MG63 (cell line): ENCODE results near the gene RBM19. TPM values are rescaled to one million over a fixed set of nuclear protein-coding genes. Genes with fewer than 3 reads are reported as not detected.

Source experiments
- DNase-seq: peaks from one replicate; pipeline ENCODE4 v3.0.0-alpha.2; 2020
- H3K27me3 ChIP-seq: fragments of 250-450 bp; sonication (Bioruptor Pico); 2 replicates; pipeline ENCODE4 v1.5.1; 2020; ENCODE audit warnings: mild to moderate bottlenecking, moderate library complexity
- H3K36me3 ChIP-seq: fragments of 250-450 bp; sonication (Bioruptor Pico); 2 replicates; pipeline ENCODE4 v1.5.1; 2020; ENCODE audit warnings: mild to moderate bottlenecking, moderate library complexity
- H3K4me3 ChIP-seq: fragments of 250-450 bp; sonication (Bioruptor Pico); 2 replicates; pipeline ENCODE4 v1.5.1; 2020; ENCODE audit warnings: mild to moderate bottlenecking, moderate library complexity
- H3K9me3 ChIP-seq: fragments of 250-450 bp; sonication (Bioruptor Pico); 2 replicates; pipeline ENCODE4 v1.5.1; 2020; ENCODE audit warnings: mild to moderate bottlenecking, moderate library complexity
- total RNA-seq: library from RNA; depleted of rRNA; stranded (reverse); fragments of >200 nt; shearing (Covaris generic); gene quantifications from 2 replicates; pipeline ENCODE4 v1.2.3, GENCODE V29; 2014; ENCODE audit warnings: low replicate concordance

The RBM19 gene
- total RNA-seq, 1 experiment from 2014 or later: 17.8 TPM

GRCh38 chr12:113808095-113808951, 157.8 kb downstream of the RBM19 start:
- no peak for DNase-seq

GRCh38 chr12:113805673-113806072, 160.5 kb downstream of the RBM19 start:
- H3K36me3 ChIP-seq: no peaks in the 10 kb centered on the region
- no peaks in the 10 kb centered on the region for H3K9me3 ChIP-seq
- no peak for DNase-seq
- H3K4me3 ChIP-seq: no peak overlapping the region
- no peaks in the 10 kb centered on the region for H3K27me3 ChIP-seq

More at GRCh38 chr12:113808095-113808951, 157.8 kb downstream of the RBM19 start:
- Histone ChIP-seq H3K27me3 (no peaks in the 10 kb centered on the region), H3K36me3 (no peaks in the 10 kb centered on the region), H3K9me3 (no peaks in the 10 kb centered on the region), H3K4me3 (no peak overlapping the region)

GRCh38 chr12:113804961-113805600, 161.0 kb downstream of the RBM19 start:
- DNase-seq: no peak
- Histone ChIP-seq H3K27me3 (no peaks in the 10 kb centered on the region), H3K4me3 (no peak overlapping the region), H3K36me3 (no peaks in the 10 kb centered on the region), H3K9me3 (no peaks in the 10 kb centered on the region)

DNA sequence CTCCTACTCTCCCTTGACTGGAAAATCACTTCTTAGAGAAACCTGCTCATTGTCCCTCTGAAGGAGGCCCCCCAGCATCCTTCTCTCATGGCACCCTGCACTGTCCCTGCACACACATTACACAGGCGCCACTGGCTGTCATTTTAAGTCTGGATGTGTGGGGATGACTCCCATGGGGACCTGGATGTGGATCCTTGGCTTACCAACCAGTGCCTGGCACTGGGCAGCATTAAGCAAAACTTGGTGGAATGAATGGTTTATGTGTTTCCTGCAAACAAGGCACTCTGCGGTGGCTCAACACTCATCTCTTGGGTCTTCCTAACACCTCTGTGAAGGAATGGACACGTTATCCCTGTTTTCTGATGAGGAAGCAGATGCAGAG, 162.4 kb downstream of the RBM19 start:
- Histone ChIP-seq H3K9me3 (no peaks in the 10 kb centered on the region), H3K4me3 (no peak overlapping the region), H3K27me3 (no peaks in the 10 kb centered on the region), H3K36me3 (no peaks in the 10 kb centered on the region)
- no peak for DNase-seq

DNA sequence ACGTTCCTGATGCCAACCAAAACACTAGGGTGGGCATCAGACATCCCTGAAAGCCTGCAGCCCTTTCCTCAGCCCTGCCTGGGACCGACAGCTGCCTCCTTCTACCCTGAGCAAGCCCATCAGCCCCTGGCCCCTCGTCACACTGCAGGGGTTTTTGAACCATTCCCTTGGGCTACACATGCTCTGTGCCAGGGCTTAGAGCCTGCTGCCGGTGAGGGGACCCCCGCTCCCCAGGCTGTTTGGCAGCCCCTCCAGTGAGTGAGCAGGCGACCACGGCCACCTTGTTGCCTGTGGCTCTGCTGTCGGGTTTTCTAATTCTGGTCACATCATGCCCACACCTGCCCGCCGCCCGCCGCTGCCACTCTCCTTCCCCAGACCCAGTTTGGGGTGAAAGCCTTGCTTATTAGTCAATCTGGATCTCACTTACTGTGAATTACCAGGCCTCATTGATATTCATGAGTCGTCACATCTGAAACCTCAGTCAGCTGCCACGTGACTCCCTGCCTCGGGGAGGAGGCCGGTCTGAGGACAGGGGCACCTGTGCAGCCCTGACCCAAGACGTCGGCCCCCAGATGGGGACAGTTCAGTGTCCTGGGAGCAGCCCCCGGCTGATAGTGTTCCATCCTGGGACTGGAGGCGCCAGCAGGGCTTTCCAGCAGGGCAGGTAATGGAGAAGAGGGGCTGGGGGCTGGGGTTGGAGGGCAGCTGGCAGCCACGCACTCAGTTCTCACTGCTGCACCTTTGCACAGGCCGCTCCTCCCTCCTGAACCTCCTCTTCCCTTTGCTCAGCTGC, 163.0 kb downstream of the RBM19 start:
- Histone ChIP-seq H3K4me3 (no peak overlapping the region), H3K36me3 (no peaks in the 10 kb centered on the region), H3K9me3 (no peaks in the 10 kb centered on the region), H3K27me3 (no peaks in the 10 kb centered on the region)
- DNase-seq: no peak

GRCh38 chr12:113802000-113802749, 163.9 kb downstream of the RBM19 start:
- Histone ChIP-seq H3K27me3 (no peaks in the 10 kb centered on the region), H3K4me3 (no peak overlapping the region), H3K36me3 (no peaks in the 10 kb centered on the region), H3K9me3 (no peaks in the 10 kb centered on the region)
- no peak for DNase-seq

- Histone ChIP-seq H3K36me3 (no peaks in the 10 kb centered on the region), H3K9me3 (no peaks in the 10 kb centered on the region), H3K27me3 (no peaks in the 10 kb centered on the region), H3K4me3 (no peak overlapping the region)
- DNase-seq: no peak
Measured at GRCh38 chr12:113800201-113800600, 165.9 kb downstream of the RBM19 start.

- no peak for DNase-seq
- Histone ChIP-seq H3K27me3 (no peaks in the 10 kb centered on the region), H3K9me3 (no peaks in the 10 kb centered on the region), H3K4me3 (no peak overlapping the region), H3K36me3 (no peaks in the 10 kb centered on the region)
Measured at GRCh38 chr12:113798552-113798951, 167.6 kb downstream of the RBM19 start.

GRCh38 chr12:113797535-113797868, 168.6 kb downstream of the RBM19 start:
- Histone ChIP-seq H3K4me3 (no peak overlapping the region), H3K36me3 (no peaks in the 10 kb centered on the region), H3K9me3 (no peaks in the 10 kb centered on the region), H3K27me3 (no peaks in the 10 kb centered on the region)
- DNase-seq: no peak

GRCh38 chr12:113796852-113797534, 169.1 kb downstream of the RBM19 start:
- Histone ChIP-seq H3K4me3 (no peak overlapping the region), H3K9me3 (no peaks in the 10 kb centered on the region), H3K36me3 (no peaks in the 10 kb centered on the region), H3K27me3 (no peaks in the 10 kb centered on the region)
- DNase-seq: no peak

GRCh38 chr12:113796066-113796827, 169.9 kb downstream of the RBM19 start:
- no peak for DNase-seq
- Histone ChIP-seq H3K9me3 (no peaks in the 10 kb centered on the region), H3K27me3 (no peaks in the 10 kb centered on the region), H3K4me3 (no peak overlapping the region), H3K36me3 (no peaks in the 10 kb centered on the region)

DNA sequence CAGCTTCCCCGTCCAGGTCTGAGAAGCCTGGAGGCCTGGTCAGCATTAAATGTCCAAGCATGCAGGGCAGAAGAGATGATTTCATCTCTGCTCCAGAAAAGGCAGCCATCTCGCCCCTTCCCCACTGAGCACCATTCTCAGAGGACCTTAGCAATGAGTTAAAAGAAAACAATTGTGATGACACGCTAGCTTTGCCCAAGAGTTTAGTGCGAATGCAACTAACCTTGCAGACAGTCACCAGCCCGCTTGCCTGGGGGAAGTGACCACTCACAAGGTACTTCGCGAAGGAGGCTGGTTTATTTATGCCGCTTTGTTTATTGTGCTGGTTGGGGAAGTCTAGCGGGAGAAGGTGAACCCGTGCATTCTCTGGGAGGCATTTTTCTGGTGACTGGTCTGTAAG, 170.7 kb downstream of the RBM19 start:
- no peaks in the 10 kb centered on the region for H3K9me3 ChIP-seq
- H3K4me3 ChIP-seq: no peak overlapping the region
- no peak for DNase-seq
- H3K36me3 ChIP-seq: no peaks in the 10 kb centered on the region
- H3K27me3 ChIP-seq: no peaks in the 10 kb centered on the region

GRCh38 chr12:113794774-113795173, 171.4 kb downstream of the RBM19 start:
- H3K9me3 ChIP-seq: no peaks in the 10 kb centered on the region
- H3K27me3 ChIP-seq: no peaks in the 10 kb centered on the region
- H3K4me3 ChIP-seq: no peak overlapping the region
- H3K36me3 ChIP-seq: no peaks in the 10 kb centered on the region
- no peak for DNase-seq

DNA sequence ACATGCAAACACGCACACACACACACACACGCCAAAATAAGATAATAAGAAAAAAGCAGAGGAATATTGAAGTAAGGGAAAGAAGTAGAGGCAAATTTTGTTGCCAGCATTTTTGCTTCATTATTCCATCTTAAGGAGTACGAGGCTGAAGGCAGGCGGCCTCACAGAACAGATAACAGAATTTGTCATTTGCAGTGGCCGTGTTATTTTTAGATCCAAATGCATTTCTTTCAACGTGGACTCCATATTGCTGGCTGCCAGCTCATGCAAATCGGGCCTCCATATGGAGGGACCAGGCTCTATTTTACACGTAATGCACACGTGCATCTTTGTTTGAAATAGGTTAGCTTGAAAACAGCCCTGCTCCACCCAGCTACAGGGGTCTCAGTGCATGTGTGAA, 172.9 kb downstream of the RBM19 start:
- Histone ChIP-seq H3K4me3 (no peak overlapping the region), H3K9me3 (no peaks in the 10 kb centered on the region), H3K36me3 (no peaks in the 10 kb centered on the region), H3K27me3 (no peaks in the 10 kb centered on the region)
- DNase-seq: no peak

DNA sequence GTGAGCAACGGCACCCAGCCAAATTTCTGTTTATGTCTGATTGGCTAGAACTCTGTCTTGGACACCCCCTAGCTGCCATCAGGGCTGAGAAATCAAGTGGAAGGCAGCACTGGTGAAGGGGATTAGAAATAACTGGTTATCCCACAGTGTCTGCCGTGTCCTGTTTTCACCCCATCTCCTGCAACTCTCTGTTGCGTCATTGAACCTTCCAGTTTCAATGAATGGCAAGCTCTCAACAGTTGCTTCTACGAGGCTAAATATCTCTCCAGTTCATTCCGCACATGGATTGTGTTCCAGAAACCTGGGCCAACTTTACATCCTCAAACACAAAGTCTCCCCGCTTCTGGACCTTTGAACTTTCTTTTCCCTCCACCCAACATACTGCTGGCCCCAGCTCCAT, 173.7 kb downstream of the RBM19 start:
- no peak overlapping the region for H3K4me3 ChIP-seq
- DNase-seq: no peak
- H3K9me3 ChIP-seq: no peaks in the 10 kb centered on the region
- no peaks in the 10 kb centered on the region for H3K27me3 ChIP-seq
- H3K36me3 ChIP-seq: no peaks in the 10 kb centered on the region
